ENCODE measurements around the gene CACNA1I.

GRCh38 chr22:39610766-39611165 lies 40.2 kb downstream of the CACNA1I start:
- TF ChIP-seq CTCF (IDR thresholded peaks at IDR 0.05; ENCODE audit: insufficient read depth, low read depth, low read length) (no peak), EZH2 (IDR thresholded peaks at IDR 0.05; ENCODE audit: insufficient read depth, low read length) (no peak)

All from astrocyte (in vitro differentiated cells and primary cell).